AG04449 (cell line): ENCODE results near the gene FAM50A.

Source experiments
- CTCF ChIA-PET: fragments of 350-600 bp; formaldehyde crosslinking; extraction: SDS; loops from one replicate; lab custom pipeline; 2021; ENCODE audit warnings: antibody characterized with exemption; lab: Yijun Ruan, JAX
- POLR2A ChIA-PET: fragments of 400-600, 350-600 bp; formaldehyde crosslinking; extraction: SDS; loops from one replicate; lab custom pipeline; 2020; ENCODE audit warnings: antibody characterized with exemption, inconsistent platforms; lab: Yijun Ruan, JAX
- DNase-seq: peaks from one replicate; pipeline ENCODE4 v3.0.0-alpha.2; 2010; ENCODE audit warnings: low read depth, low spot score
- H3K4me3 ChIP-seq: 2 replicates; pipeline ENCODE4 v1.5.1; 2011; ENCODE audit warnings: low read depth, mild to moderate bottlenecking, control low read depth, low read length
- CTCF ChIP-seq: IDR thresholded peaks from one replicate; pipeline ENCODE4 v1.5.1; 2011; ENCODE audit warnings: mild to moderate bottlenecking, moderate library complexity, low read length, control low read depth, inconsistent platforms; ENCODE audit not compliant: insufficient read depth; ENCODE audit errors: missing control alignments

Gene FAM50A

GRCh38 chrX:154469880-154470279, 25.9 kb downstream of the FAM50A start:
- no peak for DNase-seq
- ChIA-PET CTCF (no interaction called here), POLR2A (no interaction called here)
- no peak overlapping the region for H3K4me3 ChIP-seq
- no peak for TF ChIP-seq CTCF

GRCh38 chrX:154470434-154470833, 26.5 kb downstream of the FAM50A start:
- no peak for DNase-seq
- no peak overlapping the region for H3K4me3 ChIP-seq
- POLR2A ChIA-PET = no interaction called here
- CTCF ChIA-PET = no interaction called here
- no peak for TF ChIP-seq CTCF

- ChIA-PET CTCF (no interaction called here), POLR2A (no interaction called here)
- TF ChIP-seq CTCF = no peak
- no peak for DNase-seq
- H3K4me3 ChIP-seq = no peak overlapping the region
These were observed 27.1 kb downstream of the FAM50A start for GRCh38 chrX:154470914-154471568.

- DNase-seq = no peak
- POLR2A ChIA-PET = interaction anchor here (1.2 kb wide), 1 partner anchor 8 kb away, joined by 3 read pairs; no protein-coding TSS in a partner anchor
- no peak overlapping the region for H3K4me3 ChIP-seq
- CTCF ChIA-PET = no interaction called here
- no peak for TF ChIP-seq CTCF
These were observed 28.1 kb downstream of the FAM50A start for GRCh38 chrX:154471839-154472684.

- POLR2A ChIA-PET = interaction anchor here (1.2 kb wide), 2 partner anchors 9 to 12 kb away, joined by 3 read pairs; no protein-coding TSS in a partner anchor
- CTCF ChIA-PET = no interaction called here
These were observed 29.0 kb downstream of the FAM50A start for GRCh38 chrX:154472685-154473632.

More at GRCh38 chrX:154472685-154473632, 29.0 kb downstream of the FAM50A start:
- no peak overlapping the region for H3K4me3 ChIP-seq
- no peak for TF ChIP-seq CTCF
- DNase-seq = no peak
